Skeletal muscle tissue (tissue), 4 donors: ENCODE data around the gene ICAM3. TPM values are rescaled to one million over a fixed set of nuclear protein-coding genes. Genes with fewer than 3 reads are reported as not detected.
A peak's percentile ranks its signal among the peaks of the same experiment; 100 is the strongest.
"Not testable (repeated sequence)": the region's sequence is repeated elsewhere in the genome, so short reads cannot be mapped to it uniquely, and the experiment has no call there.

Experiments used
- H3K27ac ChIP-seq: one replicate; pipeline ENCODE4 v1.7.0; 2013; ENCODE audit warnings: mild to moderate bottlenecking, low read depth, low read length, inconsistent platforms
- H3K27me3 ChIP-seq, 3 donors: one replicate each; pipeline ENCODE4 v1.7.0; 2013; ENCODE audit warnings: low read length in 3 of 3; ENCODE audit not compliant: control insufficient read depth in 3 of 3, insufficient read depth in 3 of 3
- H3K36me3 ChIP-seq, 3 donors: one replicate each; pipeline ENCODE4 v1.7.0; 2013; ENCODE audit warnings: low read length in 3 of 3; ENCODE audit not compliant: control insufficient read depth in 3 of 3, insufficient read depth in 3 of 3
- H3K4me1 ChIP-seq, 3 donors: one replicate each; pipeline ENCODE4 v1.7.0; 2013; ENCODE audit warnings: low read length in 3 of 3, mild to moderate bottlenecking in 3 of 3; ENCODE audit not compliant: control insufficient read depth in 3 of 3, insufficient read depth in 3 of 3
- H3K4me3 ChIP-seq, 3 donors: one replicate each; pipeline ENCODE4 v1.7.0; 2013; ENCODE audit warnings: low read length in 3 of 3
- H3K9ac ChIP-seq, 3 donors: one replicate each; pipeline ENCODE4 v1.7.0; 2013; ENCODE audit warnings: low read length in 3 of 3, mild to moderate bottlenecking in 3 of 3, moderate library complexity in 2 of 3, low read depth in 1 of 3
- H3K9me3 ChIP-seq, 3 donors: one replicate each; pipeline ENCODE4 v1.7.0; 2013; ENCODE audit warnings: low read length in 3 of 3; ENCODE audit not compliant: control insufficient read depth in 3 of 3
- total RNA-seq: library from RNA; depleted of rRNA; stranded (reverse); fragments of >200 nt; gene quantifications from one replicate; pipeline ENCODE4 v1.2.3, GENCODE V29; 2014
- donor health status: Osteomylitis.

The ICAM3 gene
- 8.4 TPM for total RNA-seq

DNA sequence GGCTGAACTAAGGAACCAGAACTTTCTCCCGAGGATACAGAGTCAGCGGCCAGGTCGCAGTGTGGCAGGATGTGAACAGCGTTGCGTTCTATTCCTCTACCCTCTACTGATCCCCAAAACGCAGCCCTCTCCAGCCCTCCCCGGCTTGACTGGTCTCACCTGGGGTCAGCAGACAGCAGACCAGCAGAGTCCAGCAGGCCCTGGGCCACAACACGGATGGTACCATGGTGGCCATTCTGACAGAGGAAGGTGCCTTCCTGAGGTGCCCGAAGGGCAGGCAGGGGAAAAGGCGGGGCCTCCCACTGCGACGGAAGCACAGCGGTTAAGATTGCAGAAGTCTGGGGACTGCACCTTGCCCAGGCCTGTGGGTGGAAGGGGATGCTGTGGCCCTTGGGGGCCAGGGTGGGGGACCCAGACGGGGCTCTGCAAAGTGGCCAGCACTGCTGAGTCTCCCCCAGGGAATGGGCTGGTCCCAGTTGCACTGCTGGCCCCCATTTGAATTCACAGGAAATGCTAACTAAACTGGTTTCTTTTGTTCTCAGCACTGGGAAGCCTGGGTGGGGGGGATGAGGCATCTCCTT, at the start of gene ICAM3:
Gene ICAM3 (minus strand): TSS at position 245 of the 581 bp plus-strand sequence. CDS start 10 bp downstream, at position 235.
- Histone ChIP-seq H3K27ac (no peak within 1 kb of the TSS), H3K4me1 (peaks cover 2 to 7% (median 3%) of the 10 kb centered on the region in 3 donors), H3K9me3 (no peaks in the 10 kb centered on the region), H3K36me3 (no peaks in the 10 kb centered on the region), H3K4me3 (peak within 1 kb of the TSS in 1 of 3 donors; percentile 14), H3K27me3 (no peaks in the 10 kb centered on the region), H3K9ac (no peak within 1 kb of the TSS)

GRCh38 chr19:10388957-10389356, 49.5 kb upstream of the ICAM3 start:
- Histone ChIP-seq H3K4me1 (peaks cover 0 to 7% (median 5%) of the 10 kb centered on the region in 3 donors), H3K27me3 (no peaks in the 10 kb centered on the region), H3K9ac (peak overlapping the region in 1 of 3 donors; percentile 45), H3K36me3 (peaks cover 20 to 23% (median 21%) of the 10 kb centered on the region in 3 donors), H3K27ac (no peak overlapping the region), H3K4me3 (no peak overlapping the region), H3K9me3 (no peaks in the 10 kb centered on the region)

DNA sequence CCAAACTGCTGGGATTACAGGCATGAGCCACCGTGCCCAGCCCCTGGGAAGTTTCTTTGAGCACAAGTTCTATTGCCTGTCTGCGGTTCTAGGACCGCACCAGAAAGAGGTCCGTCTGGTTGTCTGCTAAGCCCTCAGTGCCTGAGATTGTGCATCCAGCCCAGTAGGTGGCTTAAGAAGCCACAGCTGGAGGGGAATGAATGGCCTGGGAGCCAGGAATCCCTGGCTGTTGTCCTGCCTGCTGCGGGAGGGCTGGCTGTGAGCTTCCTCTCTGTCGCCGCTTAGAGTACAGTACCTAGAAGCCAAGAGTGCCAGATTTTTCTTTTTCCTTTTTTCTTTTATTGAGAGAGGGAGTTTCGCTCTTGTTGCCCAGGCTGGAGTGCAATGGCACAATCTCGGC, 45.2 kb upstream of the ICAM3 start:
- no peak overlapping the region for H3K9ac ChIP-seq
- H3K36me3 ChIP-seq = no peaks in the 10 kb centered on the region
- no peak overlapping the region for H3K27ac ChIP-seq
- no peaks in the 10 kb centered on the region for H3K27me3 ChIP-seq
- no peak overlapping the region for H3K4me3 ChIP-seq
- H3K9me3 ChIP-seq = no peaks in the 10 kb centered on the region
- H3K4me1 ChIP-seq = peaks cover 9 to 18% (median 15%) of the 10 kb centered on the region in 3 donors

DNA sequence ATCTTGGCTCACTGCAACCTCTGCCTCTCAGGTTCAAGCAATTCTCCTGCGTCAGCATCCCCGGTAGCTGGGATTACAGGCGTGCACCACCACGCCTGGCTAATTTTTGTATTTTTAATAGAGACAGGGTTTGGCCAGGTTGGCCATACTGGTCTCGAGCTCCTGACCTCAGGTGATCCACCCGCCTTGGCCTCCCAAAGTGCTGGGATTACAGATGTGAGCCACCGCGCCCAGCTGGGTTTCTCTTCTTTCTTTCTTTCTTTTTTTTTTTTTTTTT, 43.7 kb upstream of the ICAM3 start:
- H3K4me3 ChIP-seq, H3K9me3 ChIP-seq, H3K27ac ChIP-seq, H3K9ac ChIP-seq, H3K27me3 ChIP-seq, H3K36me3 ChIP-seq: not testable (repeated sequence)
- H3K4me1 ChIP-seq = peaks cover 10 to 13% (median 12%) of the 10 kb centered on the region in 3 donors

DNA sequence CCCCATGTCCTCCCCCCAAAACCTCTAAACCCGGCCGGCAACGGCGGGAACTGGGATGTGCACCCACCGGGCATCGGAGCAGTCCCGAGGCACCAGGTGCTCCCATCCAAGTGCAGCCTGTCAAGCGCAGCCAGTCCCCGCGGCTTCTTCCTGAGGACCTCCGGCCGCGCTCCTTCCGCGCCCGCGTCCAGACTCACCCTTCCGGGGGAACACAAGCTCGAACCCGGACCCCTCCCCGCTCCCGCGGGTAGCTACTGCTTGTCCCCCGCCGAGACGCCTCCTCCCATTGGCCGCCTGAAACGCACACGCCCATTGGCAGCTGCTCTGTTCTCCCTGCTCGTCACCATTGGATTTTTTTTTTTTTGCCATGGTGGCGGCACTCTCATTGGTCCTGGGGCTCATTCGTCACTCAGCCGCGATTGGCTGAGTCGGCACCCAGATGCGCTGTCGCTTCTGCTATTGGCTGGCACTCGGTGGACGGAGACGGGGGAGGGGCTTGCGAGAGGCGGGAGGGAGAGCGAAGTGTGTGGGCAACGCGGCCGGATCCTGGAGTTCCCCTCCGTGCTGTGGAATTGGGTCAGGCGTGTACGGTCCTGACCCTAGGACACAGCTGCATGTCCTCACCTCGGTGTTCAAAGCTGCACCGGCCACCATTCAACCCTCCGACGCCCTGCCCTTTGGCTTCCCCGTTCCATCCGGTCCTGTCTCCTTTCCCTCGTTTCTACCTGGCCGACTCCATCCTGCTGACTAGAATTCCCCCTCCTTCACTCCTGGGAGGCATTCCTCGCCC, 41.1 kb upstream of the ICAM3 start, which contains the start of gene TYK2:
Gene TYK2 (minus strand): TSS at position 260 of the 790 bp plus-strand sequence. CDS start 2,166 bp downstream, outside the sequence.
- no peaks in the 10 kb centered on the region for H3K27me3 ChIP-seq

GRCh38 chr19:10379880-10380312, 40.5 kb upstream of the ICAM3 start:
- Histone ChIP-seq H3K4me3 (peak overlapping the region; percentile 83 to 98 (median 90)), H3K36me3 (peaks cover 7 to 13% (median 11%) of the 10 kb centered on the region in 3 donors), H3K9ac (peak overlapping the region; percentile 82 to 95 (median 86)), H3K9me3 (no peaks in the 10 kb centered on the region), H3K27ac (peak overlapping the region; percentile 57), H3K27me3 (no peaks in the 10 kb centered on the region), H3K4me1 (peaks cover 10 to 13% (median 12%) of the 10 kb centered on the region in 3 donors)

More for the DNA sequence above, 41.1 kb upstream of the ICAM3 start, which contains the start of gene TYK2:
- Histone ChIP-seq H3K9me3 (no peaks in the 10 kb centered on the region), H3K9ac (peak within 1 kb of the TSS; percentile 82 to 95 (median 86)), H3K4me3 (peak within 1 kb of the TSS; percentile 83 to 98 (median 94)), H3K36me3 (peaks cover 6 to 11% (median 10%) of the 10 kb centered on the region in 3 donors), H3K27ac (peak within 1 kb of the TSS; percentile 57), H3K4me1 (peaks cover 10 to 13% (median 12%) of the 10 kb centered on the region in 3 donors)

DNA sequence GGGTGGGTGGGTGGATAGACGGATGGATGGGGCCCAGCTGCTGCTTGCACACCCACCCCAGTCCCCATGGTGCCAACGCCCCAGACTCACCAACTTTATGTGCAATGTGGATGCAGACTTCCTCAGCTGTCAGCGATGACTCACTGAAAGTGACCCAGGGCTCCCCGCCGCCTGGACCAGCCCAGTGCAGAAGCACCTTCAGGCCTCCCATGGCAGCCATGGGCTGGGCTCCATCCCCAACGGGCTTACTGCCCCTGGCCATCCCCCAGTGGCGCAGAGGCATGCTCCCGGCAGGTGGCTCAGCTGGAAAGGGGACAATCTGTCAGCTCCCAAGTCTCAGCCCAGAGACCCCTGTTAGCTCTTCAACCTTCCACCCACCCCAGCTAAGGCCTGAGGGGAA, 38.7 kb upstream of the ICAM3 start:
- Histone ChIP-seq H3K27me3 (no peaks in the 10 kb centered on the region), H3K9me3 (no peaks in the 10 kb centered on the region), H3K9ac (no peak overlapping the region), H3K4me3 (no peak overlapping the region), H3K4me1 (peaks cover 10 to 13% (median 12%) of the 10 kb centered on the region in 3 donors), H3K27ac (no peak overlapping the region), H3K36me3 (peaks cover 10 to 16% (median 11%) of the 10 kb centered on the region in 3 donors)

DNA sequence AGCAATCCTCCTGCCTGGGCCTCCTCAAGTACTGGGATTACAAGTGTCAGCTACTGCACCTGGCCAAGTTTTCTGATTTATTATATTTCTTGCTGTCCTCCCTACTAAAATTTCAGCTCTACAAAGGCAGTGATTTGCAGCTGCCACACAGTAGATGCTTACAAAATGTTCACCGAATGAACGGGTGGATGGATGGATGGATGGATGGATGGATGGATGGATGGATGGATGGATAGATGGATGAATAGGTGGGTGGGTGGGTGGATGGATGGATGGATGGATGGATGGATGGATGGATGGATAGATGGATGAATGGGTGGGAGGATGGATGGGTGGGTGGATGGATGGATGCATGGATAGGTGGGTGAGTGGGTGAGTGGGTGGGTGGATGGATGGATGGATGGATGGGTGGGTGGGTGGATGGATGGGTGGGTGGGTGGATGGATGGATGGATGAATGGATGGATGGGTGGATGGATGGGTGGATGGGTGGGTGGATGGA, 37.8 kb upstream of the ICAM3 start:
- H3K9ac ChIP-seq, H3K27me3 ChIP-seq, H3K4me3 ChIP-seq, H3K9me3 ChIP-seq, H3K27ac ChIP-seq: not testable (repeated sequence)
- Histone ChIP-seq H3K4me1 (peaks cover 10 to 13% (median 12%) of the 10 kb centered on the region in 3 donors), H3K36me3 (peaks cover 11 to 16% (median 13%) of the 10 kb centered on the region in 3 donors)

DNA sequence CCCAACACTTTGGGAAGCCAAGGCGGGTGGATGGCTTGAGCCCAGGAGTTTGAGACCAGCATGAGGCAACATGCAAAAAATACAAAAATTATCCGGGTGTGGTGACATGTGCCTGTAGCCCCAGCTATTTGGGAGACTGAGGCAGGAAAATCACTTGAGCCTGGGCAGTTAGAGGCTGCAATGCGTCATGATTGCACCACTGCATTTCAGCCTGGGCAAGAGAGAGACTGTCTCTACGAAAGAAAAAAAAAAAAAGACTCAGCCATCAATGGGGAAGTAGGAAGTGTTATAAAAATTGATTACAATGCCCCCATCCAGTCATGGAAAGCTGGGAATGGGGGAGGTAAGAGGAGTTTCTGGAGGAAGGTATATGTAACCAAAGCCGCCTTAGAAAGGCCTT, 35.5 kb upstream of the ICAM3 start:
- no peak overlapping the region for H3K9ac ChIP-seq
- no peaks in the 10 kb centered on the region for H3K27me3 ChIP-seq

GRCh38 chr19:10372690-10373089, 33.3 kb upstream of the ICAM3 start:
- H3K27me3 ChIP-seq = no peaks in the 10 kb centered on the region

More for the DNA sequence above, 35.5 kb upstream of the ICAM3 start:
- Histone ChIP-seq H3K4me1 (peaks cover 4 to 6% (median 6%) of the 10 kb centered on the region in 3 donors), H3K36me3 (peaks cover 13 to 17% (median 13%) of the 10 kb centered on the region in 3 donors), H3K4me3 (no peak overlapping the region), H3K27ac (no peak overlapping the region), H3K9me3 (no peaks in the 10 kb centered on the region)

More at GRCh38 chr19:10372690-10373089, 33.3 kb upstream of the ICAM3 start:
- Histone ChIP-seq H3K9me3 (no peaks in the 10 kb centered on the region), H3K4me1 (no peaks in the 10 kb centered on the region), H3K4me3 (no peak overlapping the region), H3K9ac (no peak overlapping the region), H3K36me3 (peaks cover 20 to 23% (median 21%) of the 10 kb centered on the region in 3 donors), H3K27ac (no peak overlapping the region)
